GM23338 (cell line): ENCODE results near the gene KLHL6. TPM values are rescaled to one million over a fixed set of nuclear protein-coding genes. Genes with fewer than 3 reads are reported as not detected.

ENCODE experiments used
- ATAC-seq: fragments of 200-7000 bp; cut with Tn5 transposase; 3 replicates; pipeline ENCODE4 v1.9.1; 2020
- DNase-seq: peaks from one replicate; pipeline ENCODE4 v3.0.0-alpha.2; 2015; ENCODE audit warnings: low spot score
- H2AFZ ChIP-seq: fragments of 200-600 bp; sonication (generic); 2 replicates; pipeline ENCODE4 v1.8.0; 2016; ENCODE audit warnings: antibody characterized with exemption, mild to moderate bottlenecking, moderate library complexity
- H3F3A ChIP-seq: fragments of 200-600 bp; sonication (generic); replicated peaks from 2 replicates; pipeline ENCODE4 v1.8.0; 2017; ENCODE audit warnings: antibody characterized with exemption, mixed run types, low read depth
- H3K27ac ChIP-seq: fragments of 200-600 bp; sonication (generic); 2 replicates; pipeline ENCODE4 v1.6.1; 2016; ENCODE audit warnings: low read depth
- H3K27me3 ChIP-seq: fragments of 200-600 bp; sonication (generic); 2 replicates; pipeline ENCODE4 v1.8.0; 2016; ENCODE audit warnings: mild to moderate bottlenecking, mixed run types, moderate library complexity; ENCODE audit not compliant: insufficient read depth
- H3K36me3 ChIP-seq: fragments of 200-600 bp; sonication (generic); 2 replicates; pipeline ENCODE4 v1.8.0; 2016; ENCODE audit warnings: mild to moderate bottlenecking; ENCODE audit not compliant: insufficient read depth
- H3K4me1 ChIP-seq: fragments of 200-600 bp; sonication (generic); 2 replicates; pipeline ENCODE4 v1.8.0; 2016; ENCODE audit warnings: mild to moderate bottlenecking, moderate library complexity; ENCODE audit not compliant: insufficient read depth
- H3K4me2 ChIP-seq: fragments of 200-600 bp; sonication (generic); 2 replicates; pipeline ENCODE4 v1.7.1; 2017; ENCODE audit warnings: mixed run types
- H3K4me3 ChIP-seq: fragments of 200-600 bp; sonication (generic); 2 replicates; pipeline ENCODE4 v1.6.1; 2016; ENCODE audit warnings: mixed run types
- H3K79me2 ChIP-seq: fragments of 200-600 bp; sonication (generic); replicated peaks from 2 replicates; pipeline ENCODE4 v1.8.0; 2017; ENCODE audit warnings: mild to moderate bottlenecking; ENCODE audit not compliant: insufficient read depth
- H3K9me2 ChIP-seq: fragments of 200-600 bp; sonication (generic); 2 replicates; pipeline ENCODE4 v1.8.0; 2017; ENCODE audit not compliant: insufficient read depth
- H4K20me1 ChIP-seq: fragments of 200-600 bp; sonication (generic); replicated peaks from 2 replicates; pipeline ENCODE4 v1.8.0; 2017; ENCODE audit warnings: mild to moderate bottlenecking; ENCODE audit not compliant: insufficient read depth
- H3K27ac Mint-ChIP-seq: 2 replicates; pipeline ENCODE4 v1.8.0; 2020; ENCODE audit warnings: inconsistent platforms, mild to moderate bottlenecking, moderate library complexity, mixed read lengths
- H3K27me3 Mint-ChIP-seq: 3 replicates; pipeline ENCODE4 v1.8.0; 2022; ENCODE audit warnings: low read depth, mild to moderate bottlenecking, moderate library complexity, mixed read lengths, inconsistent platforms; ENCODE audit not compliant: insufficient read depth, poor library complexity
- H3K36me3 Mint-ChIP-seq: 3 replicates; pipeline ENCODE4 v1.8.0; 2021; ENCODE audit warnings: low read depth, mild to moderate bottlenecking, inconsistent platforms, moderate library complexity, mixed read lengths
- H3K4me1 Mint-ChIP-seq: 3 replicates; pipeline ENCODE4 v1.8.0; 2020; ENCODE audit warnings: mild to moderate bottlenecking, inconsistent platforms, mixed read lengths
- H3K4me3 Mint-ChIP-seq: 3 replicates; pipeline ENCODE4 v1.8.0; 2021; ENCODE audit warnings: moderate library complexity, mild to moderate bottlenecking, inconsistent platforms, mixed read lengths
- H3K9me3 Mint-ChIP-seq: 3 replicates; pipeline ENCODE4 v1.8.0; 2020; ENCODE audit warnings: moderate library complexity, mild to moderate bottlenecking, inconsistent platforms, mixed read lengths
- CREB1 ChIP-seq: fragments of 250-450 bp; sonication (Bioruptor Pico); IDR thresholded peaks from 2 replicates; pipeline ENCODE4 v1.5.0; 2020; ENCODE audit warnings: low read depth, mild to moderate bottlenecking, moderate library complexity
- JUNB ChIP-seq: IDR thresholded peaks from one replicate; pipeline ENCODE4 v1.6.1; 2016; ENCODE audit warnings: antibody characterized with exemption; ENCODE audit not compliant: unreplicated experiment
- REST ChIP-seq: IDR thresholded peaks from one replicate; pipeline ENCODE4 v1.6.1; 2018; ENCODE audit warnings: antibody characterized with exemption; ENCODE audit not compliant: unreplicated experiment
- STAT1 ChIP-seq: IDR thresholded peaks from one replicate; pipeline ENCODE4 v1.6.1; 2016; ENCODE audit warnings: antibody characterized with exemption; ENCODE audit not compliant: unreplicated experiment
- ZNF331 ChIP-seq: fragments of 250-450 bp; sonication (Bioruptor Pico); IDR thresholded peaks from 2 replicates; pipeline ENCODE4 v1.5.0; 2020; ENCODE audit warnings: low read depth, mild to moderate bottlenecking, moderate library complexity
- ZNF462 ChIP-seq: fragments of 250-450 bp; sonication (Bioruptor Pico); IDR thresholded peaks from 2 replicates; pipeline ENCODE4 v1.5.0; 2020; ENCODE audit warnings: mild to moderate bottlenecking, moderate library complexity
- polyA plus RNA-seq: library from polyadenylated mRNA; unstranded; fragments of >200 nt; fragmentation: Nextera tagmentation; extraction: Ambion mirVana; gene quantifications from 2 replicates; pipeline ENCODE4 v1.2.1, GENCODE V29; 2016
- total RNA-seq: library from RNA; depleted of rRNA; stranded (reverse); fragments of >200 nt; shearing (Covaris generic); gene quantifications from 2 replicates; pipeline ENCODE4 v1.2.3, GENCODE V29; 2014
- TF ChIP-seq, protein P1 (sequence below), 2 experiments: fragments of 200-600 bp in 1 of 2; sonication (generic) in 1 of 2; conservative IDR thresholded peaks; 2 replicates each; pipeline versions ENCODE4 v1.5.1 to v1.6.1; 2016 to 2017; ENCODE audit warnings: antibody characterized with exemption in 2 of 2, low read depth in 2 of 2, mild to moderate bottlenecking in 2 of 2, moderate library complexity in 1 of 2
- TF ChIP-seq, protein P2 (sequence below): IDR thresholded peaks from 2 replicates; pipeline ENCODE4 v1.6.1; 2016; ENCODE audit warnings: antibody characterized with exemption

Gene KLHL6
- total and polyA plus RNA-seq, 2 experiments from 2014 or later = not detected

- TF ChIP-seq STAT1 (no peak), CREB1 (no peak)
Measured at GRCh38 chr3:183443395-183444385, 111.8 kb downstream of the KLHL6 start (continued).

DNA sequence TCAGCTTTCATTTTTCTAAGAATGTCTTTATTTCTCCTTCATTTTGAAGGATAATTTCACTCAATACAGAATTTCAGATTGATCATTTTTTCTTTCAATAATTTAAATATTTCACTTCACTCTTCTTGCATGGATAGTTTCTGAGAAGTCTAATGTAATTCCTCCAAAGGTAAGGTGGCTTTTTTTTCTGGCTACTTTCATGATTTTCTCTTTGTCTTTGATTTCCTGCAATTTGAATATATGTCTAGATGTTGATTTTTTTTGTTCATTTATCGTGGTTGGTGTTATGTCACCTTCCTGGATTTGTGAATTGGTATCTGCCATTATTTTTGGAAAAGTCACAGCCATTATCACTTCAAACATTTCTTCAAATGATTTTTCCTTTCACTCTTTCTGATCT, 112.5 kb downstream of the KLHL6 start:
- H3K36me3 Mint-ChIP-seq = peaks cover 11% of the 10 kb centered on the region
- TF ChIP-seq, protein P1, sequence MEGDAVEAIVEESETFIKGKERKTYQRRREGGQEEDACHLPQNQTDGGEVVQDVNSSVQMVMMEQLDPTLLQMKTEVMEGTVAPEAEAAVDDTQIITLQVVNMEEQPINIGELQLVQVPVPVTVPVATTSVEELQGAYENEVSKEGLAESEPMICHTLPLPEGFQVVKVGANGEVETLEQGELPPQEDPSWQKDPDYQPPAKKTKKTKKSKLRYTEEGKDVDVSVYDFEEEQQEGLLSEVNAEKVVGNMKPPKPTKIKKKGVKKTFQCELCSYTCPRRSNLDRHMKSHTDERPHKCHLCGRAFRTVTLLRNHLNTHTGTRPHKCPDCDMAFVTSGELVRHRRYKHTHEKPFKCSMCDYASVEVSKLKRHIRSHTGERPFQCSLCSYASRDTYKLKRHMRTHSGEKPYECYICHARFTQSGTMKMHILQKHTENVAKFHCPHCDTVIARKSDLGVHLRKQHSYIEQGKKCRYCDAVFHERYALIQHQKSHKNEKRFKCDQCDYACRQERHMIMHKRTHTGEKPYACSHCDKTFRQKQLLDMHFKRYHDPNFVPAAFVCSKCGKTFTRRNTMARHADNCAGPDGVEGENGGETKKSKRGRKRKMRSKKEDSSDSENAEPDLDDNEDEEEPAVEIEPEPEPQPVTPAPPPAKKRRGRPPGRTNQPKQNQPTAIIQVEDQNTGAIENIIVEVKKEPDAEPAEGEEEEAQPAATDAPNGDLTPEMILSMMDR (conservative IDR thresholded peaks at IDR 0.05; ENCODE audit: low read depth in 2 of 2) = no peak
- no peak for TF ChIP-seq ZNF331 (CRISPR knock-in tag)
- no peak for TF ChIP-seq REST
- no peak for TF ChIP-seq JUNB
- TF ChIP-seq ZNF462 (CRISPR knock-in tag) = no peak
- no peak for TF ChIP-seq STAT1
- TF ChIP-seq, protein P2, sequence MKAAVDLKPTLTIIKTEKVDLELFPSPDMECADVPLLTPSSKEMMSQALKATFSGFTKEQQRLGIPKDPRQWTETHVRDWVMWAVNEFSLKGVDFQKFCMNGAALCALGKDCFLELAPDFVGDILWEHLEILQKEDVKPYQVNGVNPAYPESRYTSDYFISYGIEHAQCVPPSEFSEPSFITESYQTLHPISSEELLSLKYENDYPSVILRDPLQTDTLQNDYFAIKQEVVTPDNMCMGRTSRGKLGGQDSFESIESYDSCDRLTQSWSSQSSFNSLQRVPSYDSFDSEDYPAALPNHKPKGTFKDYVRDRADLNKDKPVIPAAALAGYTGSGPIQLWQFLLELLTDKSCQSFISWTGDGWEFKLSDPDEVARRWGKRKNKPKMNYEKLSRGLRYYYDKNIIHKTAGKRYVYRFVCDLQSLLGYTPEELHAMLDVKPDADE = no peak

More for the DNA sequence above, 112.5 kb downstream of the KLHL6 start:
- peaks cover 2% of the 10 kb centered on the region for H3K27me3 Mint-ChIP-seq
- Histone ChIP-seq H4K20me1 (no peaks in the 10 kb centered on the region), H3K36me3 (peaks cover 11% of the 10 kb centered on the region; the same call in 1 of the 2 replicates), H3K27me3 (no peaks in the 10 kb centered on the region), H3K4me1 (peaks cover 14% of the 10 kb centered on the region; the same call in 1 of the 2 replicates), H3K9me2 (no peaks in the 10 kb centered on the region), H3K4me3 (no peak overlapping the region), H3K79me2 (peaks cover 2% of the 10 kb centered on the region), H3K4me2 (no peak overlapping the region), H3F3A (peaks cover 3% of the 10 kb centered on the region; the same call in 1 of the 2 replicates), H2AFZ (no peak overlapping the region), H3K27ac (no peak overlapping the region)
- ATAC-seq = no peak
- no peak overlapping the region for H3K27ac Mint-ChIP-seq
- no peak for DNase-seq
- H3K9me3 Mint-ChIP-seq = peaks cover 25% of the 10 kb centered on the region
- H3K4me3 Mint-ChIP-seq = no peak overlapping the region
- H3K4me1 Mint-ChIP-seq = peaks cover 9% of the 10 kb centered on the region
